Measurements from ENCODE around the gene LCN2. TPM values are rescaled to one million over a fixed set of nuclear protein-coding genes. Genes with fewer than 3 reads are reported as not detected.

The LCN2 gene
- total and polyA plus RNA-seq, 10 of the 15 experiments (the other 5 are each of a cell fraction or from before 2014, with no cell fraction given): not detected

DNA sequence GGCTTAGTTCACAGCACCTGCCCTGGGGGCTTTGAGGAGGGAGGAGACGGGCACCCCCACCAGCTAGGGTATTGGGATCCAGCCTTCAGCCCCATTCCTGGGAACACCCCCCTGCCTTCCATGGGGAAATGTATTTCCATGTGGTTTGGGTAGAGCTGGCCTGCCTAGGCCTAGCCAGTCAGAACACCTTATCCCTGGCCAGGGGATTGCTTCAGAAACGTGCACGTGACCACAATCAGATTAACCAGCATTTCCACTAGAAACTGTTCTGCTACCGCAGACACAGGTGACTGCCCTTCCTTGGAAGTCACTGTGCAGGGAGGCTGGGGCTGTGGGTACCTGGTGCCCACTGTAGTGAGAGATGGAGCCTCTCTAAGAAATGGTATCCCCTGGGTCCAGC lies 24.8 kb downstream of the LCN2 start:
- ChIA-PET RAD21 (ENCODE audit: unreplicated experiment) (no interaction called here), CTCF (interaction anchor here (1.9 kb wide), 1 partner anchor 10 kb away, joined by 5 read pairs; no protein-coding TSS in a partner anchor), POLR2A (no interaction called here), SMC1A (ENCODE audit: uncharacterized antibody, unreplicated experiment) (no interaction called here)
- no peak for DNase-seq (ENCODE audit: low read depth, low spot score)
- WGBS (ENCODE audit: insufficient coverage, insufficient replicate concordance, low lambda C conversion rate, missing lambda C conversion rate): 83% methylated on average over 4 of the region's 4 CpGs
- Histone ChIP-seq H3K4me1 (ENCODE audit: control insufficient read depth, insufficient read depth, low read length) (no peaks in the 10 kb centered on the region), H3K4me3 (no peak overlapping the region), H3K4me2 (ENCODE audit: control insufficient read depth, insufficient read depth) (no peak overlapping the region), H3K27me3 (replicated peaks in 1 of 2; ENCODE audit: control insufficient read depth in 2 of 2, insufficient read depth in 2 of 2, low read length in 1 of 2) (no peaks in the 10 kb centered on the region), H3K27ac (ENCODE audit: control insufficient read depth, insufficient read depth) (no peak overlapping the region), H3K9ac (ENCODE audit: control insufficient read depth, insufficient read depth, low read length) (no peak overlapping the region), H3K79me2 (ENCODE audit: control insufficient read depth, insufficient read depth, low read length) (no peaks in the 10 kb centered on the region), H3K36me3 (ENCODE audit: control insufficient read depth in 2 of 2, insufficient read depth in 2 of 2, low read length in 1 of 2) (peaks cover 11 to 15% of the 10 kb centered on the region in 2 experiments; a peak in 3 of 4 replicates), H4K20me1 (ENCODE audit: control insufficient read depth, insufficient read depth) (no peaks in the 10 kb centered on the region), H3K9me3 (replicated peaks; ENCODE audit: control insufficient read depth, insufficient read depth, low read length) (peaks cover 1% of the 10 kb centered on the region; the same call in 2 of the 3 replicates), H2AFZ (ENCODE audit: control insufficient read depth, low read depth, low read length) (no peak overlapping the region)
- in situ Hi-C loops (cut with MboI) (no loop called here), intact Hi-C loops (cut with micrococcal nuclease; ENCODE audit: unreplicated experiment) (no loop called here)
- FAIRE-seq: no peak
- no peak for TF ChIP-seq RB1 (IDR thresholded peaks at IDR 0.05; ENCODE audit: borderline replicate concordance)
- TF ChIP-seq CEBPB (IDR thresholded peaks at IDR 0.05; ENCODE audit: borderline replicate concordance in 1 of 2, low read depth in 2 of 2, low read length in 2 of 2): no peak
- TF ChIP-seq FOXM1 (IDR thresholded peaks at IDR 0.05; ENCODE audit: low read depth, low read length): no peak
- BruUV-seq (replicated peaks): no TSS peak
- no peak for ATAC-seq

- Histone ChIP-seq H3K79me2 (ENCODE audit: control insufficient read depth, insufficient read depth, low read length) (no peaks in the 10 kb centered on the region), H2AFZ (ENCODE audit: control insufficient read depth, low read depth, low read length) (no peak overlapping the region), H3K27ac (ENCODE audit: control insufficient read depth, insufficient read depth) (no peak overlapping the region), H3K36me3 (ENCODE audit: control insufficient read depth in 2 of 2, insufficient read depth in 2 of 2, low read length in 1 of 2) (peaks cover 17 to 18% of the 10 kb centered on the region in 2 experiments; a peak in 3 of 4 replicates), H3K27me3 (replicated peaks in 1 of 2; ENCODE audit: control insufficient read depth in 2 of 2, insufficient read depth in 2 of 2, low read length in 1 of 2) (no peaks in the 10 kb centered on the region), H3K4me2 (ENCODE audit: control insufficient read depth, insufficient read depth) (no peak overlapping the region), H3K4me3 (no peak overlapping the region), H3K9me3 (replicated peaks; ENCODE audit: control insufficient read depth, insufficient read depth, low read length) (peaks cover 4% of the 10 kb centered on the region; the same call in 2 of the 3 replicates), H3K4me1 (ENCODE audit: control insufficient read depth, insufficient read depth, low read length) (no peaks in the 10 kb centered on the region), H3K9ac (ENCODE audit: control insufficient read depth, insufficient read depth, low read length) (no peak overlapping the region), H4K20me1 (ENCODE audit: control insufficient read depth, insufficient read depth) (no peaks in the 10 kb centered on the region)
- ChIA-PET CTCF (interaction anchor here (0.6 to 1.9 kb wide), 2 partner anchors 9 to 228 kb away, joined by 3 to 5 read pairs; no protein-coding TSS in a partner anchor), SMC1A (ENCODE audit: uncharacterized antibody, unreplicated experiment) (no interaction called here), POLR2A (no interaction called here), RAD21 (ENCODE audit: unreplicated experiment) (no interaction called here)
- in situ Hi-C loops (cut with MboI): no loop called here
- no peak for DNase-seq (ENCODE audit: low read depth, low spot score)
- ATAC-seq: no peak
- no TSS peak for BruUV-seq (replicated peaks)
- FAIRE-seq: no peak
- intact Hi-C loops (cut with micrococcal nuclease; ENCODE audit: unreplicated experiment): no loop called here
- 57% methylated on average over 8 of the region's 8 CpGs for WGBS (ENCODE audit: insufficient coverage, insufficient replicate concordance, low lambda C conversion rate, missing lambda C conversion rate)
- TF ChIP-seq RAD51 (IDR thresholded peaks at IDR 0.05): no peak
- TF ChIP-seq ZNF217 (IDR thresholded peaks at IDR 0.05): no peak
- no peak for TF ChIP-seq ZBTB40 (IDR thresholded peaks at IDR 0.05; ENCODE audit: borderline replicate concordance)
- TF ChIP-seq FOXK2 (IDR thresholded peaks at IDR 0.05): no peak
- TF ChIP-seq RBBP5 (conservative IDR thresholded peaks at IDR 0.05): no peak
- TF ChIP-seq ZBTB33 (IDR thresholded peaks at IDR 0.05): no peak
- no peak for TF ChIP-seq ATF3 (IDR thresholded peaks at IDR 0.05; ENCODE audit: borderline replicate concordance, extremely low read depth, low read depth, low read length)
- TF ChIP-seq HDAC6 (IDR thresholded peaks at IDR 0.05; ENCODE audit: unreplicated experiment): no peak
- TF ChIP-seq RELA (IDR thresholded peaks at IDR 0.05; ENCODE audit: borderline replicate concordance, partially characterized antibody): no peak
Measured at GRCh38 chr9:128175102-128175563, 25.9 kb downstream of the LCN2 start.

All from GM12878 (cell line).